ENCODE data around the gene GHRHR. TPM values are rescaled to one million over a fixed set of nuclear protein-coding genes. Genes with fewer than 3 reads are reported as not detected.

Gene GHRHR
- total RNA-seq, 1 experiment from 2014 or later: not detected

DNA sequence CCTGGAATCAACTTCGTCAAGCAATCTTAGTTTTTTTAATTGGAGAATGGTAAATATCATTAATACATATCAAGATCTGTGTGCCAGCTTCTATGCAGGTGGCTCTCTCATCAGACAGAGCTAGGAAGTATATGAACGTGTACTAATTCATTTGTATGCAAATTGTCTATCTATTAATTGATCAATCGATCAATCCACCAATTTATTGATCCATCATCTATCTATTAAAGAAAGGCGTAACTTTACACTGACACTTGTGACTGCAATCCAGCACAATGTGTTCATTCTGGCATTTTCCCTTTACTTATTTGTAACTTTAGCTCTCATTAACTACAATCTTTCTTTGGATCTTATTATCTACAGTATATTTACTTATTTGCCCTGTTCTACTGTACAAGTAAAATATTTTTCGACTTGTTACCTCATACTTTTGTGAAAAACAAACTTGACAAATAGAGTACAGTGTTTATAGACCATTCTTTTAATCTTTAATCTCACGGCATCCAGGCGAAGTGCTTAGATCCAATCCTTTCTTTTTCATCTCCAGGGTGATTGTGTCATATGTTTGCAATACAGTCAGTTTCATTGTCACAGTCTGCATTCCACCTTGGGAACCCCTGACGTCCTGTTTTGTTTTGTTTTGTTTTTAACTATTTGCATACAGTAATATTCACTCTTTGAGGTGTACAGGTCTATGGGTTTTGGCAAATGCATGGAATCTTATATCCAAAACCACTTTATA lies 22.0 kb upstream of the GHRHR start:
- no peak for DNase-seq (ENCODE audit: low read depth)
- in situ Hi-C loops (cut with HindIII; ENCODE audit: low pct_unique_long_range_greater_than_20kb, low sequenced_read_pairs): no loop called here

DNA sequence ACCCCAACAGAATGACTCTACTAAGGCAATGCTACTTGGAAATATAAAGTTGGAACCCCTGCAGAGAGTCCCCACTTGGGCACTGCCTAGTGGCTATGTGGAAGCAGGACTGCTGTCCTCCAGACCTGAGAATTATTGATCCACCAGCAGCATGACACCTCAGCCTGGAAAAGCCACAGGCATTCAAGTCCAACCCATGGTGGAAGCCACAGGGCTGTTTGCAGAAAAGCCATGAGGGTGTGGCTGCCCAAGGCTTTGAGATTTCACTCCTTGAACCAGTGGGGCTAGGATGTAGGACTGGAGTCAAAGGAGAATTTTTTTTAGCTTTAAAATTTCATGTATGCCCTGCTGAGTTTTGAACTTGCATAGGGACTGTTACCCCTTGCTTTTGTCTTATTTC lies 13.6 kb upstream of the GHRHR start:
- in situ Hi-C loops (cut with HindIII; ENCODE audit: low pct_unique_long_range_greater_than_20kb, low sequenced_read_pairs): no loop called here
- DNase-seq (ENCODE audit: low read depth): no peak

DNA sequence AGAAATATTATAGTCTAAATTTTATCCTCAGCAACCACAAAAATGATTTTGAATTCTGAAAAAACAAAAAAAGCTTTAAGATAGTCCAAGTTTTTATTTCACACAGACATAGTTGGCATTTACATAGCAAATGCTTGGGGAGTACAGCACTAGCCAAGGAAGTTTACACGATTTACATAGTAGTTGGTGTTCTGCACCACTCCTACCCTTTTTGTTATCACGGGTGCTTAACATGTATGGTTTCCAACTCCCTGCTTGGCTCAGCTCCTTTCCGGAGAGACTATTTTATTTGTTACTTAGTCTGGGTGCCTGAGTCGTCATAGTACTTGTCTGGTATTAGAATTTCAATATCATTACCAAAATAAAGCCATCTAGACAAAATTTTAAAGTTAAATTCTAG lies 8.8 kb upstream of the GHRHR start:
- in situ Hi-C loops (cut with HindIII; ENCODE audit: low pct_unique_long_range_greater_than_20kb, low sequenced_read_pairs): no loop called here
- DNase-seq (ENCODE audit: low read depth): no peak

DNA sequence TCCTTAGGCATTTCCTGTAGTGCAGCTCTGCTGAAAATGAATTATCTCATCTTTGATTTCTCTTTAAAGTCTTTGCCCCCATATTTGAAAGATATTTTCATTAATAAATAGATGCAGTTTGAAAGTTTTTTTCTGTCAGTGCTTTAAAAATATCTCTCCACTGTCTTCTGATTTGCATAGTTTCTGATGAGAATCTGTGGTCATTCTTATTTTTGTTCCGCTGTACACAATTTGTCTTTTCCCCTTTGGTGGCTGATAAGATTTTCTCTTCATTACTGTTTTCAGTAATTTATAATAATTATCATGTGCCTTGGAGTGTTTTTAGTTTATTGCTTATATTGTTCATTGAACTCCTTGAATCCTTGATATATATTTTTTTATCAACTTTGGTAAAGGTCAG lies 7.0 kb upstream of the GHRHR start:
- in situ Hi-C loops (cut with HindIII; ENCODE audit: low pct_unique_long_range_greater_than_20kb, low sequenced_read_pairs): no loop called here
- DNase-seq (ENCODE audit: low read depth): no peak

DNA sequence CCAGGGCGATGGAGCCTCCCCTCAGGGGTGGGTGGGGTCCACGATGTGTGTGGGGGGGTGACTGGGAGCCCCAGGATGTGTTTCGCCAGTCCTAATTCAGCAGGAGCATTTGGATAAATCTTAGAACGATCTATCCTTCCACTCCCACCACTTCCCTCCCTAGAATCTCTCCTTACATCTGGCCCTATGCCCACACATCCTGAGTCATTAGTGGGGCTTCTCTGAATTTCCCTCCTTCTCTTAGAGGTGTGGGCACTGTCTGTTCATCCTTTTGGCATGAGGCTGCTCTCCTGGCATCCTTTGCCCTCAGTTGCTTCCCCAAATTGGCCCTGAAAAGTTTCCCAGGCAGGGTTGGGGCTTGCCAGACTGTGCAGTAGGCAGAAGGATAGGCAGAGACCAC lies 1.6 kb downstream of the GHRHR start:
- DNase-seq (ENCODE audit: low read depth): no peak
- in situ Hi-C loops (cut with HindIII; ENCODE audit: low pct_unique_long_range_greater_than_20kb, low sequenced_read_pairs): no loop called here

DNA sequence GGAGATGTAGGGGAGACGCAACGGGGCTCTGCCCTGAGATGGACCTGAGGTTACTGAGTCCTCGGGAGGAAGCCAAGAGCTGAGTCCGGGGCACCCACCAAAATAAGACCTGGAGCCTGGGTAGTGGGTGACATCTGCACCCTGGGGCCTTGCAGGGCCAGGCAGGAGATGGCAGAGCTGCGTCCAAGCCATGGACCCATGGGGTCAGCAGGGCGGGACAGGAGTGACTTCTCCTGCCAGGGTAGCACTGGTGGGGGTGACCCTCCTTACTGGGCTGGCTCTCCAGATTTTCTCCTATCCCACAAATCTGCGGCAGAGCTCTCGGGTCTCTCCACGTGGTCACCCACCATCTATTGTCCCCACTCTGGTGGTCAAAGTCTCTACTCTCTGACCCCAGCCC lies 2.1 kb downstream of the GHRHR start:
- in situ Hi-C loops (cut with HindIII; ENCODE audit: low pct_unique_long_range_greater_than_20kb, low sequenced_read_pairs): no loop called here

DNA sequence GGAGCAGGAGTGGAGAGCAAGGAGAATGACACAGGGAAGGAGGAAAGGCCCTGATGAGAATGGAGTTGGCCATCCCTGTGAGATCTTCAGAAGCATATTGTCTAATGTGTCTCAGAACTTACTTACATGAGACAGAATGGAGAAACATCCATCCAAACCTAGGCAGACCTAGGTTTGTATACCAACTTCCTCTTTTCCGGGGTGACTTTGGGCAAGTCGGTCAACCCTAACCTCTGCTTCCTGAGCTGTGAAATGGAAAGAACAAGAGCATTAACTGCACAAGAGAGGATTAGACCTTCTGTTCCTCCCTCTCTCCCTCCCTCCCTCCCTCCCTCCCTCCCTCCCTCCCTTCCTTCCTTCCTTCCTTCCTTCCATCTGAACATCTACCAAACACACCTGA lies 4.5 kb downstream of the GHRHR start:
- in situ Hi-C loops (cut with HindIII; ENCODE audit: low pct_unique_long_range_greater_than_20kb, low sequenced_read_pairs): no loop called here
- no peak for DNase-seq (ENCODE audit: low read depth)

More for the DNA sequence above, 2.1 kb downstream of the GHRHR start:
- DNase-seq (ENCODE audit: low read depth): no peak

DNA sequence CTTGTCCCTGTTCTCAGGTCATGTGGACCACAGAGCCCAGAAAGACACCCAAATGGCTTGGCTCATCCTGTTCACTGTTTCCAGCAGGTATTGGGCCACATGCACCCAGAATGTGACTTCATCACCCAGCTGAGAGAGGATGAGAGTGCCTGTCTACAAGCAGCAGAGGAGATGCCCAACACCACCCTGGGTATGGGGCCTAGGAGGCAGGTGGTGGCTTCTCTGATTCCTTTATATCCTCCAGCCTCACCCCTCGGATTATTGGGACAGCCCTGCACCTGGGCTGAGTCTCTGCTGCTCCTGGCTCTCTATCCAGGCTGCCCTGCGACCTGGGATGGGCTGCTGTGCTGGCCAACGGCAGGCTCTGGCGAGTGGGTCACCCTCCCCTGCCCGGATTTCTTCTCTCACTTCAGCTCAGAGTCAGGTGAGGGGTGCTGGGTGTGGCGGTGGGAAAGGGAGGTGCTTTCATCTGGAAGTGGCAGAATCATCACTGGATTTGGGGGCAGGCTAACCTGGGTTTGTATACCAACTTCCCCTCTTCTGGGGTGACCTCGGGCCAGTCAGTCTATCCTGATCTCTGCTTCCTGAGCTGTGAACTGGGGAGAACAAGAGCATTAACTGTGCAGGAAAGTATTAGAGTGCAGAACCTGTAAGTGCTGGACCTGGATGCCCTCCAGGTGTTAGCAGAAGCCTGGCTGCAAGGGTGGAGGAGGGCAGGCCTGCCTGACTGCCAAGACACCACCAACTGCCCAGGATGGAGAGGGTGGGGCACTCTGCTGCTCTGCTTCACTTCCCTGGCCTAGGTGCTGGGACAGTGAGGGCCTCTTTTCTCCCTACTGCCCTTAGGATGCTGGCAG lies 5.2 kb downstream of the GHRHR start:
- in situ Hi-C loops (cut with HindIII; ENCODE audit: low pct_unique_long_range_greater_than_20kb, low sequenced_read_pairs): no loop called here
- no peak for DNase-seq (ENCODE audit: low read depth)

DNA sequence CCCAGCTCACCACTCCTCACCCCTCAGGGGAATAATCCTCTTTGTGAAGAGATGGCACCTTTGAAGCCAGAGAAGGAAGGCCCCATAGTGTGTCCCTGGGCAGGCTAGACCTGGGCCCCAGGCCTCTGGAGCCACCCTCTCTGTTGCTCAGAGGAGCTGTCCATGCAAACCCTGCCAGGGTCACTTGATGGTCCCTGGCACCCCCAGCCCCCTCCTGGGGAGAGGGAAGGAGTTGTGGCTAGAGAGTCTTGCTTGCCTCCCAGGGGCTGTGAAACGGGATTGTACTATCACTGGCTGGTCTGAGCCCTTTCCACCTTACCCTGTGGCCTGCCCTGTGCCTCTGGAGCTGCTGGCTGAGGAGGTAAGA lies 5.8 kb downstream of the GHRHR start:
- DNase-seq (ENCODE audit: low read depth): no peak
- in situ Hi-C loops (cut with HindIII; ENCODE audit: low pct_unique_long_range_greater_than_20kb, low sequenced_read_pairs): no loop called here

DNA sequence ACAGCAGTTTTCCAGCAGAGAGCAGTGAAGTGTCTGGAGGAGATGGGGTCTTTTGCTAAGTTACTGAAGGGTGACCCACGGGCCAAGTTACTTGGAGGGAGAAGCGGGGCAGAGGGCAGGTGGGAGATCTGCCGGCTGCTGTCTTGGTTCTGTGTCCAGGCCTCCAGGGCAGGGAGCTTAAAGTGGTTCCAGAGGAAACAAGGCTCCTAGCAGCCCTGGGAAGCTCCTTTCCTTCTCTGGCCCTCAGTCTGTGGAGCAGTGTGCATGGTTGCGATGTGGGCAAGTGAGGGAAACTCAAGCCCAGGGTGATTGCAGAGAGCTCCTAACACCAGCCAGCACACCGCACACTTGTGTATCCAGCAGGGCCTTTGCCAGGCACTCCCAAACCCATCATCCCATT lies 6.3 kb downstream of the GHRHR start:
- in situ Hi-C loops (cut with HindIII; ENCODE audit: low pct_unique_long_range_greater_than_20kb, low sequenced_read_pairs): no loop called here
- no peak for DNase-seq (ENCODE audit: low read depth)

DNA sequence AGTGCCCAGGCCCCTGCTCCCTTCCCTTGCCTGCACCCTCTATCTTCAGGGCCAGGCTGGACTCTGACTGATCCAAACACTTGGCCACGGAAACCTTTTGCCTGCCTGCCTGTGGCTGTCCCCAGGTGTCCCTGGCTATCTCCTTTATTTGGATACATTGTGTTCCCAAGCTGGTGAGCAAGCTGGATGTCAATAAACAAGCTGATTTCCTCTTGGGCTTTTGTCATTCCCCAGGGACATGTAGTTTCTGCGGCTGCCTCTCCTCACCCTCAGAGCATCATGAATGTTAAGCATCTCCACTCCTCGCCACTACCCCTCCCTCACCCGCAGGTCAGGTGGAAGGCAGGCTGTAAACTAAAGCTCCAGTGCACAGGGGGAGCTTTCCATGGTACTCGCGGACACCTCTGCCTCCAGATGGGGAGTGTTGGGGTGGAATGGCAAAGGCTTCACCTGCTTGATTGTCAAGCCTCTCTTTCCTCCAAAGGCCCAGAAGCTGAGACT lies 6.9 kb downstream of the GHRHR start:
- in situ Hi-C loops (cut with HindIII; ENCODE audit: low pct_unique_long_range_greater_than_20kb, low sequenced_read_pairs): no loop called here
- no peak for DNase-seq (ENCODE audit: low read depth)

DNA sequence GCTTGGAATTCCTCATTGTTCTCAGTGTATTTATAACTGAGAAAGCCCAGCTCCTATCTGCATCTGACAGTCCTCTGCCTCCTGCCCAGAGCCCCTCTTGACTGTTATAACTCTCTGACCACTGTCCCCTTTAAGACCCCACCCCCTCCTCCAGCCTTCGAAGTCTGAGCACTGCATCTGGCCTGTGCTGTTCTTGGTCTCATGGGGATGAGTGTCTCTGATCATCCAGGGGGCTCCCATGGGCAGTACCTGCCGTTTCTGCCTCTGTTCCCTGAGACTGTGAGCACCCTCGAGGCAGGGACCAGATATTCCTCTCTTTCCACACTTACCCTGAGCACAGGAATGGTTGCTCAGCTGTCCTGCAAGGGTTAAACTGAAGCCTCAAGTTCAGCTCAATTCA lies 7.7 kb downstream of the GHRHR start:
- in situ Hi-C loops (cut with HindIII; ENCODE audit: low pct_unique_long_range_greater_than_20kb, low sequenced_read_pairs): no loop called here
- no peak for DNase-seq (ENCODE audit: low read depth)

DNA sequence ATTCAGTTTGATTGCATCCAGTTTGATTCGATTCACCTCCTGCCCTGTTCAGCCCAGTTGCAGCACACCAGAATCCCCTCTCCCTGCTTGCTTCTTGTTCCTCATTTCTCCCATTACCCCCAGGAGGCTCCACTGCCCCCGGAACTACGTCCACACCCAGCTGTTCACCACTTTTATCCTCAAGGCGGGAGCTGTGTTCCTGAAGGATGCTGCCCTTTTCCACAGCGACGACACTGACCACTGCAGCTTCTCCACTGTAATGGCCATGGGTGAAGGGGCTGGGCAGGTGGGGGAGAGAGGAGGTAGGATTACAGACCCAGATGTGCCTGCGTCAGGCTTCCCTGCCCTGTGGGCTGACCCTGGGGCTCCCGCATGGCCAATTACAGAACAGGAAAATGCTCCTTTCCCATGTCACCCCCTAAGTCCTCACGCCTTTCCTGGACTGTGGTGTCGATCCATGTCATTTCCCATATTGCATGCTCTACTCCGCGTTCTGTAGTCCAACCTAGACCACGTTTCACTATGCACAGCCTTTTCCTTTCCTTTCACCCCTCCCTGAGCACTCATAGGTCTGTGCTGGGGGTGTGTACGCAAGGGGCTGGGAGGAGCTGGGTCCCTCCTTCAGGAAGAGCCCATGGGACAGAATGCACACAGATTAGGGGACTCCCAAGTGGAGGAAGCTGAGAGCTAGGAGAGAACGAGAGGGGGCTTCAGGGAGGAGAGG lies 8.2 kb downstream of the GHRHR start:
- in situ Hi-C loops (cut with HindIII; ENCODE audit: low pct_unique_long_range_greater_than_20kb, low sequenced_read_pairs): no loop called here
- DNase-seq (ENCODE audit: low read depth): no peak

DNA sequence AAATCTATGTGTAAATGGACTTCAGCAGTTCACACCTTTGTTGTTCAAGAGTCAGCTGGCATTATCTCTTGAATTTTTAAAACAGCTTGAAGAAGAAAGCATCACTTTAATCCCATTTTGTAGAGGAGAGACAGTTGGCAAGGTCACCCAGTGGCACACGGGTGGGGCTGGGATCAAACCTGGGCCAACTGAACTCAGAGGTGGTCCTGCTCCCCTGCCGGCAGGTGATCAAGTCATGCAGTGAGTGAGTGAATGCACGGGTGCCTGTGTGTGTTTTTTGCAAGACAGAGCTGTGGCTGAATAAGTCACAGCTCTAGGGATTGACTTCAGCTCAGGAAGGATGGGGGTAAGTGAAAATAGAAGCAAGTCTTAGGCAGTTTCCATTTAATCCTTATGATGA lies 9.5 kb downstream of the GHRHR start:
- DNase-seq (ENCODE audit: low read depth): no peak
- in situ Hi-C loops (cut with HindIII; ENCODE audit: low pct_unique_long_range_greater_than_20kb, low sequenced_read_pairs): no loop called here

DNA sequence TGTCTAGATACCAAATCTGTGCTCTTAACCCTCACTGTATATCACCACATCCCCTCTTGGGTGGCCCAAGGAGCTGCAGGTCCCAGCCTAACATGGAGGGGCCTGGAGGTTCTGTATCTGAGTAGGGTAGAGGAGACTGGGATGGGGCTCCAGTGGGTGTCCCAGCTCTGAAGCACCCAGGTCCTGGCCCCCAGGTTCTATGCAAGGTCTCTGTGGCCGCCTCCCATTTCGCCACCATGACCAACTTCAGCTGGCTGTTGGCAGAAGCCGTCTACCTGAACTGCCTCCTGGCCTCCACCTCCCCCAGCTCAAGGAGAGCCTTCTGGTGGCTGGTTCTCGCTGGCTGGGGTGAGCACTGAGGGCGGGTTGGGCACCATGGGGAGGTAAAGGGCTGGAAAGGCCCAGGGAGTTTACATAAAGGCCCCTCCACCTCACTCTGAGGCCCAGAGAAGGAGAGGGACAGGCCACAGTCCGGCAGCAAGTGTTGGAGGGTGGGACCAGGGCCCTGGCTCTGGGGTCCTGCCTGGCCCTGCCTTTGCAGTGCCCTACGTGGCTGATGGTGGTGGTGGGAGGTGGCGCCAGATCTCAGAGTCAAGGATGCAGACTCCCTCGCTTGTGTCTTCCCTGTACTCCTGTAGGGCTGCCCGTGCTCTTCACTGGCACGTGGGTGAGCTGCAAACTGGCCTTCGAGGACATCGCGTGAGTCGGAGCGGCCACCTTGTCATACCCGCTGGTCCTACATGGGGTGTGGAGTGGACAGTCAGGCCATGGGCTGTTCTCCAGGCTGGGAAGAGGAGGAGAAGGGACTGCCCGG lies 10.2 kb downstream of the GHRHR start:
- DNase-seq (ENCODE audit: low read depth): no peak
- in situ Hi-C loops (cut with HindIII; ENCODE audit: low pct_unique_long_range_greater_than_20kb, low sequenced_read_pairs): no loop called here

DNA sequence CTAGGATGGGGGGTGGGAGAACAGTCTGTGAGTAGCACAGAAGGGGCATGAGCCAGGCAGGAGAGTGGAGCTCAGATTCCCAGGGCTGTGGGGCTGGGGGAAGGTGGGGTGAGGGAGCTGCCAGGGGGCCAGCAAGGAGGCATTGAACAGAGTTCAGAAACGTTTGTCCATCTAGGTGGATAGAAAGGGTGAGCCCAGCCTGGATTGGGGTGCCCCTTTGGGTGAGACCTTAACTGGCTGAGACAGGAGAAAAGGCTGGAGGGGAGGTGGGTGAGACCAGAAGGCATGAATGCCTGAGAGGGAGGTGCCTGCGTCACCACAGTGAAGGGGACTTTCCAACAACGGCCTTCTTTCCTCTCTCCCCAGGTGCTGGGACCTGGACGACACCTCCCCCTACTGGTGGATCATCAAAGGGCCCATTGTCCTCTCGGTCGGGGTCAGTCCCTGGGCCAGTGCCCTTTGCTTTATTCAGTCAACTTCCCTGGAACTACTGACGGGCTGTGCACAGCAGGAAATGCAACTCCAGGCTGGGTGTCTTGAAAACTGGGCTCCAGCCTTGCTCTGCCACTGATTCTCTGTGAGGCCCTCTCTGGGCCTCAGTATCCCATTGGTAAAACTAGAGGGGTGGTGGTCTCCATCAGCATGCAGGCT lies 11.0 kb downstream of the GHRHR start:
- peak; percentile 45 for DNase-seq (ENCODE audit: low read depth)
- in situ Hi-C loops (cut with HindIII; ENCODE audit: low pct_unique_long_range_greater_than_20kb, low sequenced_read_pairs): no loop called here

DNA sequence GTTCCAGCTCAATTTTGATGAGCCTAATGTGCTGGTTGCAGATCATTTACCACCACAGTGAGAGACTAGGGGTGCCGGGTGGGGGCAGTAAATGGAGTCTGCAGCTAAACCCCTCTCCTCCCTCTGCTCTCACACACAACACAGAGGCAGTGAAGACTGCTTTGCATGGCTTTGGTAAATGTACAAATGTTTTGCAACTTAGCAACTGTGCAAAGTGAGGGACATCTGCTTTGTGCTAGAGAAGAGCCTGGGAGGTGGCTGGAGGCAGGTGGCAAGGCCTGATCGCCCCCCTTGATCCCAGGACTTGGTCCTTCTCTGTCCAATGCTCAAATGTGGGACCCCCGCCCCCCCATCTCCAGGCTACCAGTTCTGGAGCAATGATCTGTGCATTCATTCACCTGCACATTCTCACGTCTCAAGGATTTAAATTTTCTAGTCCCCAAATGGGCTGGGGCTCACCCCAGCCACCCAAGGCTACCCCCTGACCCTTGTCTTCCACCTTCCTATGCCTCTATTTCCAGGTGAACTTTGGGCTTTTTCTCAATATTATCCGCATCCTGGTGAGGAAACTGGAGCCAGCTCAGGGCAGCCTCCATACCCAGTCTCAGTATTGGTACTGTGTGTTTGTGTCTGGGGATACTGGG lies 11.6 kb downstream of the GHRHR start:
- DNase-seq (ENCODE audit: low read depth): no peak
- in situ Hi-C loops (cut with HindIII; ENCODE audit: low pct_unique_long_range_greater_than_20kb, low sequenced_read_pairs): no loop called here

Data from Caki2 (cell line).